ENCODE data around the gene PHF19.
A peak's percentile ranks its signal among the peaks of the same experiment; 100 is the strongest.

Gene PHF19

GRCh38 chr9:120918931-120919842 is 42.2 kb upstream of the PHF19 start:
- H2AK5ac ChIP-seq (ENCODE audit: low read depth, low read length): no peak overlapping the region
- H3K79me1 ChIP-seq (ENCODE audit: low read depth, low read length): no peaks in the 10 kb centered on the region
- H4K8ac ChIP-seq (ENCODE audit: low read depth, low read length): no peak overlapping the region
- peak overlapping the region; percentile 82 for H2AFZ ChIP-seq (ENCODE audit: low read length)
- no peak for DNase-seq (ENCODE audit: low spot score)
- no peak overlapping the region for H3K4ac ChIP-seq (ENCODE audit: low read length)
- no peaks in the 10 kb centered on the region for H3K27me3 ChIP-seq (ENCODE audit: control insufficient read depth in 3 of 3, insufficient read depth in 3 of 3, low read depth in 1 of 3, low read length in 3 of 3)
- peak overlapping the region; percentile 41 for H3K18ac ChIP-seq (ENCODE audit: low read length)
- peak overlapping the region; percentile 86 for H3K14ac ChIP-seq (ENCODE audit: low read length)
- no peak overlapping the region for H3K4me3 ChIP-seq (ENCODE audit: low read length in 2 of 2)
- H2BK12ac ChIP-seq (ENCODE audit: low read length): no peak overlapping the region
- peak overlapping the region; percentile 56 for H3K9ac ChIP-seq (ENCODE audit: low read depth, low read length, poor library complexity)
- WGBS, 2 donors (ENCODE audit: extremely low coverage in 2 of 2, insufficient read length in 2 of 2, insufficient replicate concordance in 1 of 2): no CpG with 5 or more reads among the region's 20 CpGs
- peak overlapping the region; percentile 31 for H3K23ac ChIP-seq (ENCODE audit: low read depth, low read length, poor library complexity)
- peak overlapping the region; percentile 59 for H2BK5ac ChIP-seq (ENCODE audit: low read length)
- H3K36me3 ChIP-seq (replicated peaks in 1 of 2; ENCODE audit: control insufficient read depth in 2 of 2, insufficient read depth in 2 of 2, low read length in 2 of 2): no peaks in the 10 kb centered on the region
- H2BK120ac ChIP-seq (ENCODE audit: low read depth, low read length): no peak overlapping the region
- no peak overlapping the region for H3K4me2 ChIP-seq (ENCODE audit: insufficient read depth, low read length, poor library complexity, severe bottlenecking)
- H3K9me3 ChIP-seq (replicated peaks in 1 of 2; ENCODE audit: control insufficient read depth in 2 of 2, insufficient read depth in 1 of 2, low read depth in 1 of 2, low read length in 2 of 2): no peaks in the 10 kb centered on the region
- no peak overlapping the region for H4K91ac ChIP-seq (ENCODE audit: low read depth, low read length, poor library complexity)
- no peak overlapping the region for H3K27ac ChIP-seq (replicated peaks; ENCODE audit: low read length)
- H2BK15ac ChIP-seq (ENCODE audit: low read length): no peak overlapping the region
- peaks cover 12 to 21% of the 10 kb centered on the region in 2 donors for H3K4me1 ChIP-seq (ENCODE audit: control insufficient read depth in 2 of 2, insufficient read depth in 1 of 2, low read depth in 1 of 2, low read length in 2 of 2)

DNA sequence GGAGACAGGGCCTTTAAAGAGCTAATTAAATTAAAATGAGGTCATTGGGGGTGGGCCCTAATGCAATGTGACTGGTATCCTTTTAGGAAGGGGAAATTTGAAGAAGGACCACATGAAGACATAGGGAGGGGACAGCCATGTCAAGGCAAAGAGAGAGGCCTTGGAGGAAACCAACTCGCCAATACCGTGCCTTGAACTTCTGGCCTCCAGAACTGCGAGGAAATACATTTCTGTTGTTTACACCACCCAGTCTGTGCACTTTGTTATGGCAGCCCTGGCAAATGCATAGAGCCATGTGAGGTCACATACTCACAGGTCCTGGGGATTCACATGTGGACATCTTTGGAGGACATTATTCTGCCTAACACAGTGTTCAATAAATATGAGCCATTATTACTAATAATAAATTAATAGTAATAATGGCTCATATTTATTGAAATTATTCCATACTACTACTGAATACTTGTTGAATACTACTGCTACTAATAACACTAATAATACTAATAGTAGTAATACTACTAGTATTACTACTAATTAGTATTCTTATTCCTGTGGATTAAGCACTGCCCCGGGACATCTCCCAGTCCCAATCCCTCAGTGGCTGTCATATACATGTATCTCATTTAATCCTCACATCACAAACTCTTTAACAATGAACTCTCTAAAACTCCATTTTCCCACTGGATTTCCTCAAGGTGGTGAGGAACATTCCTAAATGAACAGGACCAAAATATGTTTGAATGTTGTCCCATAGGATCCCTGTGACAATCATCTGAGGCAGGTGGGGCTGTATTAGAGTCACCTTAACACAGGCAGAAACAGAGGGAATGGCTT is 41.2 kb upstream of the PHF19 start:
- H3K18ac ChIP-seq (ENCODE audit: low read length): no peak overlapping the region
- no peaks in the 10 kb centered on the region for H3K79me1 ChIP-seq (ENCODE audit: low read depth, low read length)
- peaks cover 12 to 21% of the 10 kb centered on the region in 2 donors for H3K4me1 ChIP-seq (ENCODE audit: control insufficient read depth in 2 of 2, insufficient read depth in 1 of 2, low read depth in 1 of 2, low read length in 2 of 2)
- no CpG with 5 or more reads among the region's 4 CpGs for WGBS, 2 donors (ENCODE audit: extremely low coverage in 2 of 2, insufficient read length in 2 of 2, insufficient replicate concordance in 1 of 2)
- peak overlapping the region; percentile 56 for H3K9ac ChIP-seq (ENCODE audit: low read depth, low read length, poor library complexity)
- H3K27me3 ChIP-seq (ENCODE audit: control insufficient read depth in 3 of 3, insufficient read depth in 3 of 3, low read depth in 1 of 3, low read length in 3 of 3): no peaks in the 10 kb centered on the region
- no peak overlapping the region for H2BK15ac ChIP-seq (ENCODE audit: low read length)
- no peak overlapping the region for H2BK120ac ChIP-seq (ENCODE audit: low read depth, low read length)
- no peak overlapping the region for H3K23ac ChIP-seq (ENCODE audit: low read depth, low read length, poor library complexity)
- no peak overlapping the region for H4K91ac ChIP-seq (ENCODE audit: low read depth, low read length, poor library complexity)
- no peak overlapping the region for H2BK5ac ChIP-seq (ENCODE audit: low read length)
- H3K14ac ChIP-seq (ENCODE audit: low read length): peak overlapping the region; percentile 86
- no peaks in the 10 kb centered on the region for H3K36me3 ChIP-seq (replicated peaks in 1 of 2; ENCODE audit: control insufficient read depth in 2 of 2, insufficient read depth in 2 of 2, low read length in 2 of 2)
- H2AFZ ChIP-seq (ENCODE audit: low read length): no peak overlapping the region
- no peak for DNase-seq (ENCODE audit: low spot score)
- H3K9me3 ChIP-seq (replicated peaks in 1 of 2; ENCODE audit: control insufficient read depth in 2 of 2, insufficient read depth in 1 of 2, low read depth in 1 of 2, low read length in 2 of 2): no peaks in the 10 kb centered on the region
- H3K4me3 ChIP-seq (ENCODE audit: low read length in 2 of 2): no peak overlapping the region
- no peak overlapping the region for H2AK5ac ChIP-seq (ENCODE audit: low read depth, low read length)
- H4K8ac ChIP-seq (ENCODE audit: low read depth, low read length): no peak overlapping the region
- H3K4me2 ChIP-seq (ENCODE audit: insufficient read depth, low read length, poor library complexity, severe bottlenecking): no peak overlapping the region
- no peak overlapping the region for H2BK12ac ChIP-seq (ENCODE audit: low read length)
- H3K27ac ChIP-seq (replicated peaks; ENCODE audit: low read length): no peak overlapping the region
- H3K4ac ChIP-seq (ENCODE audit: low read length): no peak overlapping the region

- H3K27me3 ChIP-seq (ENCODE audit: control insufficient read depth in 3 of 3, insufficient read depth in 3 of 3, low read depth in 1 of 3, low read length in 3 of 3): no peaks in the 10 kb centered on the region
- no peak overlapping the region for H2BK5ac ChIP-seq (ENCODE audit: low read length)
- H3K79me1 ChIP-seq (ENCODE audit: low read depth, low read length): no peaks in the 10 kb centered on the region
- no peak overlapping the region for H4K91ac ChIP-seq (ENCODE audit: low read depth, low read length, poor library complexity)
- H3K4me2 ChIP-seq (ENCODE audit: insufficient read depth, low read length, poor library complexity, severe bottlenecking): no peak overlapping the region
- no peak for DNase-seq (ENCODE audit: low spot score)
- no peak overlapping the region for H2AK5ac ChIP-seq (ENCODE audit: low read depth, low read length)
- H3K36me3 ChIP-seq (replicated peaks in 1 of 2; ENCODE audit: control insufficient read depth in 2 of 2, insufficient read depth in 2 of 2, low read length in 2 of 2): no peaks in the 10 kb centered on the region
- no CpG with 5 or more reads among the region's 8 CpGs for WGBS, 2 donors (ENCODE audit: extremely low coverage in 2 of 2, insufficient read length in 2 of 2, insufficient replicate concordance in 1 of 2)
- H3K27ac ChIP-seq (replicated peaks; ENCODE audit: low read length): no peak overlapping the region
- H4K8ac ChIP-seq (ENCODE audit: low read depth, low read length): no peak overlapping the region
- H3K14ac ChIP-seq (ENCODE audit: low read length): no peak overlapping the region
- H3K23ac ChIP-seq (ENCODE audit: low read depth, low read length, poor library complexity): no peak overlapping the region
- no peak overlapping the region for H2BK12ac ChIP-seq (ENCODE audit: low read length)
- no peak overlapping the region for H2BK120ac ChIP-seq (ENCODE audit: low read depth, low read length)
- H3K4me1 ChIP-seq (ENCODE audit: control insufficient read depth in 2 of 2, insufficient read depth in 1 of 2, low read depth in 1 of 2, low read length in 2 of 2): peaks cover 12 to 21% of the 10 kb centered on the region in 2 donors
- H3K4ac ChIP-seq (ENCODE audit: low read length): no peak overlapping the region
- no peak overlapping the region for H3K9ac ChIP-seq (ENCODE audit: low read depth, low read length, poor library complexity)
- no peaks in the 10 kb centered on the region for H3K9me3 ChIP-seq (replicated peaks in 1 of 2; ENCODE audit: control insufficient read depth in 2 of 2, insufficient read depth in 1 of 2, low read depth in 1 of 2, low read length in 2 of 2)
- H2BK15ac ChIP-seq (ENCODE audit: low read length): no peak overlapping the region
- no peak overlapping the region for H3K18ac ChIP-seq (ENCODE audit: low read length)
- no peak overlapping the region for H3K4me3 ChIP-seq (ENCODE audit: low read length in 2 of 2)
- no peak overlapping the region for H2AFZ ChIP-seq (ENCODE audit: low read length)
These were observed 40.2 kb upstream of the PHF19 start for GRCh38 chr9:120916991-120917880.

Measured in neuronal stem cell (in vitro differentiated cells).